ENCODE data around the gene SLC6A6. TPM values are rescaled to one million over a fixed set of nuclear protein-coding genes. Genes with fewer than 3 reads are reported as not detected.

Gene SLC6A6
- total RNA-seq, 4 donors from 2014 or later, result 15.0 to 36.2 (median 23.7) TPM

- Histone ChIP-seq H3K4me3 (no peak overlapping the region), H3K9me3 (no peaks in the 10 kb centered on the region), H3K27ac (replicated peaks in 1 of 4) (no peak overlapping the region), H3K27me3 (peaks cover 0 to 10% (median 0%) of the 10 kb centered on the region in 4 donors), H3K36me3 (no peaks in the 10 kb centered on the region), H3K4me1 (peaks cover 13 to 25% (median 16%) of the 10 kb centered on the region in 4 donors)
- DNase-seq (ENCODE audit: extremely low spot score), result no peak
- WGBS, result 93% methylated on average over 10 of the region's 10 CpGs
- intact Hi-C loops (cut with DNase I), result no loop called here
- no peak for TF ChIP-seq POLR2A (IDR thresholded peaks at IDR 0.05; ENCODE audit: low read depth)
- TF ChIP-seq POLR2AphosphoS5 (IDR thresholded peaks at IDR 0.05), result no peak
- no peak for TF ChIP-seq CTCF (IDR thresholded peaks at IDR 0.05)
- TF ChIP-seq EP300 (IDR thresholded peaks at IDR 0.05), result no peak
Observed at GRCh38 chr3:14368146-14368545, 34.3 kb upstream of the SLC6A6 start.

DNA sequence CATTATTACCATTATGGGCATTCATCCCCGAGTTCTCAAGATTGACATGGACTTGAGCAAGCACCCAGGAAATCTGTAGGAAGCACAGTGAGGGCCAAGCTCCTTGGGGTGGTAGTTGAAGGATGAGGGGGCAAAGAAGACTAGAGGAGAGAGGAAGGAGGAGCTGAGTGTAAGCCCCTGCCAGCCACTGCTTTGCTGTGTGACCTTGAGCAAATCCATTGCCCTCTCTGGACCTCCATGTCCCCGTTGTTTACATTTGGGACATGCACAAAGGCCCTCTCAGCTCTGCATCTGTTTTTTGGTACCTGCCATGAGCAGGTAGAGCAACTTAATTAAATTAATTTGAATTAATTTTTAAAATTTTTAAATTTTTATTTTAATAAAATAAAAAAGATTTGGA lies 33.5 kb upstream of the SLC6A6 start:
- Histone ChIP-seq H3K27ac (replicated peaks in 1 of 4) (no peak overlapping the region), H3K9me3 (no peaks in the 10 kb centered on the region), H3K4me1 (peaks cover 13 to 31% (median 16%) of the 10 kb centered on the region in 4 donors), H3K36me3 (no peaks in the 10 kb centered on the region), H3K27me3 (peaks cover 0 to 10% (median 0%) of the 10 kb centered on the region in 4 donors), H3K4me3 (no peak overlapping the region)
- WGBS, result 78% methylated on average over 2 of the region's 2 CpGs
- intact Hi-C loops (cut with DNase I), result no loop called here
- TF ChIP-seq CTCF (IDR thresholded peaks at IDR 0.05) (no peak), POLR2A (IDR thresholded peaks at IDR 0.05; ENCODE audit: low read depth) (no peak), EP300 (IDR thresholded peaks at IDR 0.05) (no peak), POLR2AphosphoS5 (IDR thresholded peaks at IDR 0.05) (no peak)
- DNase-seq (ENCODE audit: extremely low spot score), result no peak

GRCh38 chr3:14369675-14370669 lies 32.4 kb upstream of the SLC6A6 start:
- Histone ChIP-seq H3K27me3 (peaks cover 0 to 10% (median 0%) of the 10 kb centered on the region in 4 donors), H3K4me1 (peaks cover 13 to 37% (median 26%) of the 10 kb centered on the region in 4 donors), H3K36me3 (no peaks in the 10 kb centered on the region), H3K9me3 (no peaks in the 10 kb centered on the region), H3K4me3 (no peak overlapping the region), H3K27ac (replicated peaks in 1 of 4) (no peak overlapping the region)
- intact Hi-C loops (cut with DNase I), result no loop called here
- TF ChIP-seq POLR2AphosphoS5 (IDR thresholded peaks at IDR 0.05) (no peak), POLR2A (IDR thresholded peaks at IDR 0.05; ENCODE audit: low read depth) (no peak), CTCF (IDR thresholded peaks at IDR 0.05) (no peak), EP300 (IDR thresholded peaks at IDR 0.05) (no peak)
- DNase-seq (ENCODE audit: extremely low spot score), result no peak
- WGBS, result 80% methylated on average over 13 of the region's 15 CpGs

DNA sequence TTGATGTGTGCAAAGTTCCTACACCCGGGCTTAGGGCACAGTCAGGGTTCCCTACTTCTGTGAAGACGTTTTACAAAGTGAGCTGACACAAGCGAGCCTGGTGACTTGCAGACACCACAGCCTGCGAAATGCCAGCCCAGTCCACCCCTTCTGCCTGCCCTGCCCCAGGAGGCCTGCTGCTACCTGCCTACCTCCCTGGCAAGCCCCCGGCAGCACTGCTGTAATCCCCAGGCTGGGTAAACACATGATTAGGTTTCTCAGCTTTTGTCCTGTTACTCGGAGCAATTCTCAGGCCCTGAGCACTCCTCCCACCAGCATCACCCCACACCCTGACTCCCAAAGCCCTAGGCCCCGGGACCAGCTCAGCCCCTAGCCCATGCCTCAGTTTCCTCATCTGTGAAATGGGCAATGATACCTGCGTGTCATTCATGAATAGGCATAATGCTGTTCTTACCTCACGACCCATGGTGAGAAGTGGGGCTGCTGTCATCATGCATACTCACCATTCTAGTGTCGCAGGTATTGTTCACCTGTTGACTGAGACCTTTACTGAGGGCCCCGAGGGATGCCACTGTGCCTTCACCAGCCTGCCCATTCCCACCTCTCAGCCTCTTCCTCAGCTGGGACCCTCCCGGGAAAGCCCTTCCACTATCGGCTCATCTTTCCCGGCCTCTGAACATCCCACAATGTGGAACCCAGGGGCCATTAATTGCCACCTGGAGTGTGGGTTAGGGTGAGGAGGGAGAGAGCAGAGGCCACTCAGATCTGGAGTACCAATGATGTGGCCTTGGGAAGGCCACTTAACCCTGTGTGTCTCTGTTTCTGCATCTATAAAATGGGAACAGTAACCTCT lies 31.5 kb upstream of the SLC6A6 start:
- Histone ChIP-seq H3K4me1 (peaks cover 13 to 41% (median 28%) of the 10 kb centered on the region in 4 donors), H3K4me3 (no peak overlapping the region), H3K36me3 (no peaks in the 10 kb centered on the region), H3K27ac (replicated peaks in 1 of 4) (no peak overlapping the region), H3K9me3 (no peaks in the 10 kb centered on the region), H3K27me3 (peaks cover 0 to 10% (median 0%) of the 10 kb centered on the region in 4 donors)
- no peak for DNase-seq (ENCODE audit: extremely low spot score)
- intact Hi-C loops (cut with DNase I), result no loop called here
- no peak for TF ChIP-seq CTCF (IDR thresholded peaks at IDR 0.05)
- TF ChIP-seq EP300 (IDR thresholded peaks at IDR 0.05), result no peak
- no peak for TF ChIP-seq POLR2AphosphoS5 (IDR thresholded peaks at IDR 0.05)
- no peak for TF ChIP-seq POLR2A (IDR thresholded peaks at IDR 0.05; ENCODE audit: low read depth)
- 90% methylated on average over 13 of the region's 14 CpGs for WGBS
